ENCODE results near the gene FAM219A.

Gene FAM219A

GRCh38 chr9:34399729-34400128, 58.6 kb downstream of the FAM219A start:
- no peak for FAIRE-seq

DNA sequence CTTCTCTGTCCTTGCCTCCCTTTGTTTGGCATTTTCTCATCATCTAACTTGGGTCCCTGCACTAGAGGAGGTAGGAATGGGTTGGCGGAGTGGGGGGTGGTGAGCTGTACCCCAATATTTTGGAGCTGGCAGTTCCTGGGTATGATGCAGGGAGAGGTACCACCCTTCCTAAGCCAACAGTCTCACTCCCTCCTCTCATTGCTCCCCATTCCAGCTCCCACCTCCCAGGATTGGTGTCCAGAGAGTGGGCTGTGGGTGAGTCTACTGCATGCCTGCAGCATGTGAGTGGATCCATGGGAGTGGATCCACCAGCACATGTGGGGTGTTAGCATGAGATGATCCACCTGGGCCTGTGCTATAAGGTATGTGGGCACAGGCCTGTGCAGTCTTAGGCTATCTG, 59.5 kb downstream of the FAM219A start:
- no peak for FAIRE-seq

- FAIRE-seq, result no peak
These were observed 61.8 kb downstream of the FAM219A start for GRCh38 chr9:34396276-34397214.

DNA sequence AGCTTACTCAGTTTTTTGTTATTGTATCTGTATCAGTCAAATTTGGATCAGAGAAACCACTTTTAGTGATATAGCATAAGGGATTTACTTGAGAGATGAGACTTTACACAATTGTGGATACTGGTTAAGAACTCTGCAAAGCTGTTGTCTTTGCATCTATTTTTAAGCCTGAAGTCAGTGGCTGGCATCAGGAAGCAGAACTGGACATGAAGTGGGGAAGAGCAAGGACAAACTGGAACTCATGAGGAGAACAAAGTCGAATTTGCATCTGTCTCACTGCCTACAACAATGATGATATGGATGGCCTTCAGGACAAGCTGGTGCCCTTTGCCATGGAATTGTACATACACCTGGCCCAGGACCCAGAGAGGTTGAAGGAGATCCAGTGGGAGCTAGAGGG, 65.9 kb downstream of the FAM219A start:
- no peak for FAIRE-seq

DNA sequence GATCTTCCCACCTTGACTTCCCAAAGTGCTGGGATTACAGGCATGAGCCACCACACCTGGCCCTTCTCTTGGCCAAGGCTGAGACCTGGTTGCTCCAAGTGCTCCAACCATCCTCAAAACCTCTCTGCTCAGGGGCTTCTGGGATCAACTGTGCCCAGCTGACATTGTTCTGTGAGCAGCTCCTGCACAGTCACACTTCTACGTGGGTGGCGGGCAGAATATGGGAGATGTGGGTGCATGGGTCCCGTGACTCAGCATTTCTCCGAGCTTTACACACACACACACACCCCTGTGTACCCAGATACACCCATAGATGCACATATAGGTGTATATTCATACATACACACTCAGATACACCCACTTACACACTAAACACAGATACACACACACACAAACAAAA, 71.1 kb downstream of the FAM219A start:
- FAIRE-seq, result no peak

- FAIRE-seq, result no peak
These were observed 71.7 kb downstream of the FAM219A start for GRCh38 chr9:34386656-34387055.

- FAIRE-seq, result no peak
These were observed 72.7 kb downstream of the FAM219A start for GRCh38 chr9:34385561-34386230.

DNA sequence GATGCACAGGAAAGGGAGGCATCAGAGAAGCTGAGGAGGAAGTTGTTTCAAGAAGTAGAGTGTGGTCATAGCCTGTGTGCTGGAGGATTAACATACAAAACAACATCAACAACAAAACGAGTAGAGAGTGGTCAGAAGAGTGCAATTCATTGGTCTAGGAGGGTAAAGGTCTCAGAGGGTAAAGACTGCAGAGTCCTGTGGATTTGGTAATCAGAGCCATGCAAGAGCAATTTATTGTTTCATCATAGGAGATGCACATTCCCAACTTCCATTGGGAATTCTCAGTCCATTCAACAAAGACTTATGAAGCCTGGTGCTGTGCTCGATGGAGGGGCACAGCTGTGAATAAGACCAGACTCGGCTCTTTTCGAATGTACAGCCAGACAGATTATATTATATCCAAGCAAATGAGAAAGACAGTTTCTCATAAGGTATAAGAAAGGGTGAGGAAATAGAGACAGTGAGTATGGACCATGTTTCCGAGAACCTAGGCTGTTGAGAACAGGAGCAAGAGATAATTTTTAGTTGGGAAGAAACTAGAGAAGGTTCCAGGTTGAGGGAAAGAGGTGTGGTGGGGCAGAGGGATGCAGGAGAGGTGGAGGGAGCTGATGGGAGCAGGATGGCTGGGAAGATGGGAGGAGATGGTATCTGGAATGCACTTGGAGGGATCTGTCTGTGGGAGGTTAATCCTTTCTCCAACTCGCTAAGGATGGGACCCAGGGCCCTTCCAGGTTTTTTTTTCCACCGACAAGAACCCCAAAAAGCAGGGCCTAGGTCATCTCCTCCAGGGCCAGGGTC, 73.8 kb downstream of the FAM219A start:
- FAIRE-seq, result no peak

- no peak for FAIRE-seq
These were observed 74.5 kb downstream of the FAM219A start for GRCh38 chr9:34383904-34384303.

DNA sequence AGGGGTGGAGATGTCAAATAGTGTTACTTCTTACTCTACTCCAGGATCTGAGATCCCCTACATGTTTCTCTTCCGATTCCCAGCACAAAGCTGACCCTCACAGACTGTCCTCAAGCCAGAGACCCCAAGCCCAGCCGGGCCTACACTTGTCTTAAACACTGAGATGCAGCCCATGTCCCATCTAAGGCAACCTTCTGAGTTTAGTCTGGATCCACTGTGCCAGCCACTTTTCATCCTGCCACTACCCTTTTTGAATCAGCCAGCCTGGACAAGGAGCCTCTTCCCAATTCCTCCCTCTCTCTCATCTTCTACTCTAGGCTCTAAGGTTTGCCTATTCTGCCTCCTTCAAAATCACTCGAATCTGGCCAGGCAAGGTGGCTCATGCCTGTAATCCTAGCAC, 75.5 kb downstream of the FAM219A start:
- no peak for FAIRE-seq

- no peak for FAIRE-seq
These were observed 76.3 kb downstream of the FAM219A start for GRCh38 chr9:34382054-34382453.

GRCh38 chr9:34381323-34381722, 77.0 kb downstream of the FAM219A start:
- FAIRE-seq, result no peak

DNA sequence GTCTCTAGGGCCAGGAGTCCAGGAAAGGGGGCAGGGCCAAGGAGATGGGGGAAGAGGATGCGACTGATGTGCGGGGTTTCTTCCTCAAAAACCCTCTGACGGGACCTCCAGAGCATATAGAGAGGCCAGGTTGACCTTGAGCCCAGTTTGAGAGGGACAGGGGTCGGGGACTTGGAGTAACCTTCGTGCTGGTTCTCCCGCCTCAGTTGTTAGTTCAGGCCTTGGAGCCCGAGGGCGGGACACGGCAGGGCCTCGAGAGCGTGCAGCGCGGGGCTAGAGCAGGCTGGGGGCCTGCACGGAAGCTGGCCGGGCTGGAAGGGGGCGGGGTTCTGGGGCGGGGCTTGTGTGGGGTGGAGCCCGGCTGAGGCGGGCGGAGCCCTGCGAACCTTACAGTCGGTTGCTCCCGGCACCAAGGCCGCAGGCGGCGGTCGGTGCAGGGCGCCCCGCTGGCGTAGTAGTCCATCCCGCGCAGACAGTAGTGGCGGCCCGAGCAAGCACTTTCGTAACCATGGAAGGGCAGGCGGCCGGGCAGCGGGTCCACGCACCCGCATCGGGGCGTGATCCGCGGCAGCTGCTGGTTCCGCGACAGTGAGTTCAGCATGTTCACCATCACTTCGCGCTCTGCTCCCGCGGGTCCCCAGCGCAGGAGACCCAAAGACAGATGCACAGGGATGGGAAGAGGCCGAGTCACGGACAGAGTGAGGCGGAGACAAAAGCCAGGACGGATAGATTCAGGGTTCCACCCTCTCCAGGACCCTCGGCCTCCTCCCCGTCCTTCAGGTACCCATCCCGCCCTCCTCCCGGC, 77.7 kb downstream of the FAM219A start:
- no peak for FAIRE-seq

GRCh38 chr9:34380034-34380510, 78.3 kb downstream of the FAM219A start:
- FAIRE-seq, result no peak

GRCh38 chr9:34379334-34380033, 78.9 kb downstream of the FAM219A start:
- FAIRE-seq, result no peak

- no peak for FAIRE-seq
These were observed 79.9 kb downstream of the FAM219A start for GRCh38 chr9:34378376-34379060.

GRCh38 chr9:34377404-34377746, 81.0 kb downstream of the FAM219A start:
- no peak for FAIRE-seq

DNA sequence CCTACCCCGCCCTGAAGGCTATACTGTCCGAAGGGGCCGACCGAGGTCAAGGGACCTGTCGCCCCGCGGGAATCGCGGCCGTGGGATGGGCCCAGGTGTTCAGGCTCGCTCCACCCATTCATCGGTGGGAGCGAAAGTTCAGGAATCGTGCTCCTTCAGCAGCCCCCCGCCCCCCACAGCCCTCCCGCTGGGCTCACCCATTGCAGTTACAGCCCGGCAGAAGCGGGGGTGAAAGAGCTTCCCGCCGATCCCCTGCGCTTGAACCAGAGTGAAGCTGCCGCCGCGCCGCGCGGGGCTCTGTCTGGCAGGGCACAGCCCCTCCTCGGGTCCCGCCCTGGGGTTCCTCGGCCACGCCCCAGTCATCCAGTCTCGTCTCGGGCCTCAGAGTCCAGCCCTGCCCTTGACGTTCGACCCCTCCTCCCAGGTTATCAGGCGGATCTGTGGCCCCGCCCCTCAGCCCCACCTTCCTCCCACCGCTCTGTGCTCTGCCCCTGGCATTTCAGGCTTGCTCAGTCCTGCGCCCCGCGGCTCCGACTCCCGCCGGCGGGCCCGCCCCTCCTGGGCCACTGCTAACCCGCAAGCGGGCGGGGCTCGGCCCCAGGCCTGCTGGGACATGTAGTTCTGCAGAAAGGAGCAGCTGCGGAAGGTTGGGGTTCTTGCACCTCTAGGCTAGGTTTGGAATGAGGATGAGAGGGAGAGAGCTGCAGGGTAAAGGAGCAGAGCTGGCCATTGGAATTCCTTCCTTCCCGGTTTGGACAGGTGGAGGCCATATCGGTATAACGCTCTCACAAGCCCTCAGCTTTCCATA, 81.6 kb downstream of the FAM219A start, which contains the start of gene MYORG:
TSS of gene MYORG (minus strand) at position 303 of the 808 bp plus-strand sequence. CDS start 3,955 bp downstream, outside the sequence.
- FAIRE-seq, result no peak

DNA sequence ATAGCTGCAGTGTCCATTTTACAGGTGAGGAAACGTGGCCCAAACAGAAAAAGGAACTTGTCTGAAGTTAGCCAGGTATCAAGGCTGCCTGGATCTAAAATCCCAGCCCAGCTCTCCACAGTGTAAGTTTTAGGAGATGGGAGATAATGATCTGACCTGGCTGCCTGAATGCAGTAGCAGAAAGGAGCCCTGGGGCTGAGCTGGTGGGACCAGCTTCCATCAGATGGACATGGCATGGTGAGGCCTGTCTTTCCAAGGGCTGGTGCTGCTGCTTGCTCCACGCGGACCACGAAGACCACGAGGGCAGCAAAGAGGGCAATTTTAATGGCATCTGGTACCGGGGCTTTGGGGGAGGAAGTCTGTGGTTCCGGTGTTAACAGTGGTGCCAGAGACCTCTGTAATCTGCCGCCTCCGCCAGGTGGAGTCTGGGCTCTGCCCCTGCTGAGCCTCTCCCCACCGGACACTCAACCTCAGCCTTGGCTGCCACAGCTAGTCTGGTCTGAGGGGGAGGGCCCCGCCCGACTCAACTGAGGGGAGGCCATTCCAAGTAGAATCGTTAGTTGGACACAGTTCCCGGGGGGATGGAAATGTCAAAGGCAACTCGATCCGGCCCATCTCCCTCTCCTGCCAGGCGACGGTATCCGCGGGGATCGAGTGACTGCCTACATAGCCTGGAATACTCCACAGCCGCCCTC, 82.3 kb downstream of the FAM219A start:
- FAIRE-seq, result no peak

Measured in endometrium (tissue), 2 donors.